HL-60 (cell line): Measurements from ENCODE around the gene UBR2.
"Not testable (repeated sequence)": the region's sequence is repeated elsewhere in the genome, so short reads cannot be mapped to it uniquely, and the experiment has no call there.

ENCODE experiments used
- CTCF ChIP-seq: IDR thresholded peaks from one replicate; pipeline ENCODE4 v1.5.1; 2011; ENCODE audit warnings: low read length, control low read depth, inconsistent platforms; ENCODE audit not compliant: insufficient read depth
- REST ChIP-seq: IDR thresholded peaks from 2 replicates; pipeline ENCODE4 v1.6.1; 2012; ENCODE audit warnings: low read depth; ENCODE audit not compliant: insufficient replicate concordance
- SPI1 ChIP-seq: IDR thresholded peaks from 2 replicates; pipeline ENCODE4 v1.6.1; 2012; ENCODE audit warnings: low read depth, mild to moderate bottlenecking, borderline replicate concordance

- TF ChIP-seq CTCF, REST, SPI1: not testable (repeated sequence)
Measured at GRCh38 chr6:42559276-42559675, 4.6 kb upstream of the UBR2 start.
